SK-N-MC (cell line): ENCODE measurements around the gene TMEM190.

Experiments used
- EZH2 ChIP-seq: fragments of 200-600 bp; sonication (generic); IDR thresholded peaks from one replicate; pipeline ENCODE4 v1.6.1; 2017; ENCODE audit warnings: antibody characterized with exemption
- POLR2AphosphoS5 ChIP-seq: IDR thresholded peaks from 2 replicates; pipeline ENCODE4 v1.6.1; 2012; ENCODE audit warnings: mild to moderate bottlenecking, low read depth, low read length, borderline replicate concordance

GRCh38 chr19:55391191-55391670 lies 14.6 kb downstream of the TMEM190 start:
- no peak for TF ChIP-seq EZH2
- 0 out of 2 replicates have a peak, but pooled peaks have one; percentile 46 for TF ChIP-seq POLR2AphosphoS5
